ES-I3 (cell line): ENCODE data around the gene PDLIM5.
A peak's percentile ranks its signal among the peaks of the same experiment; 100 is the strongest.

ENCODE experiments used
- H3K36me3 ChIP-seq: 2 replicates; pipeline ENCODE4 v1.6.1; 2013; ENCODE audit warnings: mild to moderate bottlenecking, low read length, control low read depth, moderate library complexity; ENCODE audit not compliant: insufficient read depth
- H3K4me1 ChIP-seq: 2 replicates; pipeline ENCODE4 v1.6.1; 2013; ENCODE audit warnings: mild to moderate bottlenecking, control low read depth, low read length; ENCODE audit not compliant: insufficient read depth
- H3K9ac ChIP-seq: 2 replicates; pipeline ENCODE4 v1.6.1; 2013; ENCODE audit warnings: low read depth, mild to moderate bottlenecking, low read length, moderate library complexity
- H3K9me3 ChIP-seq: 2 replicates; pipeline ENCODE4 v1.6.1; 2013; ENCODE audit warnings: mild to moderate bottlenecking, low read length, moderate library complexity; ENCODE audit not compliant: control insufficient read depth, insufficient read depth

PDLIM5 gene

GRCh38 chr4:94441838-94442237, 9.9 kb upstream of the PDLIM5 start:
- Histone ChIP-seq H3K36me3 (no peaks in the 10 kb centered on the region), H3K4me1 (no peaks in the 10 kb centered on the region), H3K9me3 (no peaks in the 10 kb centered on the region), H3K9ac (no peak overlapping the region)

DNA sequence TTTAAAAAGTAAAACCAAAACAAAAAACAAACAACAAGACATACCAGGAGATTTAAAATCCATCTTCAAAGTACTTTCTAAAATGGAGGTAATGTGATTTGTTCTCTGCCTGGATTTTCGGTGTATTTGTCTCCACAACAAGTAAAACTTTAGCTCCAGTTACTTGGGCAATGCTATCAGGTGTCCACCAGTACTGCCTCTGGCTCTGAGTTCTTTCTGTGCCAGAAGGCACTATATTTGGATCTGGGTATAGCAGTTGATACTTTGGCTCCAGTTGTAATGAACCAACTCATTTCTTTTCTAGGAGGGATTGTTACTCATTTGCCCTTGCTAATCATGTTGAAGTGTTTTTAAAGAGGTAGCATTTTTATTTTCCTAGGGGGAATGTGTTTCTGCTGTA, 9.5 kb upstream of the PDLIM5 start:
- Histone ChIP-seq H3K9me3 (no peaks in the 10 kb centered on the region), H3K36me3 (no peaks in the 10 kb centered on the region), H3K9ac (no peak overlapping the region), H3K4me1 (no peaks in the 10 kb centered on the region)

DNA sequence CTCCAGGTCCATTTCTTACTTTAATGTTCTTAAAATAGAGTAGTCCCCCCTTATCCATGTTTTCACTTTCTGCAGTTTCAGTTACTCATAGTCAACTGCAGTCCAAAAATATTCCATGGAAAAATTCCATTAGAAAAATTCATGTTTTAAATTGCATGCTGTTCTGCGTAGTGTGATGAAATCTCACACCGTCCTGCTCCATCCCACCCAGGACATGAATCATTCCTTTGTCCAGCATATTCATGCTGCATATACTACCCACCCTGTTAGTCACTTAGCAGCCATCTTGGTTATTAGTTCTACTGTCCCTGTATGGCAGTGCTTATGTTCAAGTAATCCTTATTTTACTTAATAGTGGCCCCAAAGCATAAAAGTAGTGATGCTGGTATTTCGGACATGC, 5.4 kb upstream of the PDLIM5 start:
- no peaks in the 10 kb centered on the region for H3K9me3 ChIP-seq
- H3K36me3 ChIP-seq, result no peaks in the 10 kb centered on the region
- no peak overlapping the region for H3K9ac ChIP-seq
- no peaks in the 10 kb centered on the region for H3K4me1 ChIP-seq

GRCh38 chr4:94447754-94448411, 3.9 kb upstream of the PDLIM5 start:
- H3K36me3 ChIP-seq, result no peaks in the 10 kb centered on the region
- H3K9ac ChIP-seq, result no peak overlapping the region
- no peaks in the 10 kb centered on the region for H3K9me3 ChIP-seq
- H3K4me1 ChIP-seq, result no peaks in the 10 kb centered on the region

- Histone ChIP-seq H3K4me1 (peaks cover 4% of the 10 kb centered on the region; the same call in 1 of the 2 replicates), H3K9me3 (no peaks in the 10 kb centered on the region), H3K36me3 (no peaks in the 10 kb centered on the region), H3K9ac (no peak overlapping the region)
Observed at GRCh38 chr4:94448815-94449375, 2.8 kb upstream of the PDLIM5 start.

DNA sequence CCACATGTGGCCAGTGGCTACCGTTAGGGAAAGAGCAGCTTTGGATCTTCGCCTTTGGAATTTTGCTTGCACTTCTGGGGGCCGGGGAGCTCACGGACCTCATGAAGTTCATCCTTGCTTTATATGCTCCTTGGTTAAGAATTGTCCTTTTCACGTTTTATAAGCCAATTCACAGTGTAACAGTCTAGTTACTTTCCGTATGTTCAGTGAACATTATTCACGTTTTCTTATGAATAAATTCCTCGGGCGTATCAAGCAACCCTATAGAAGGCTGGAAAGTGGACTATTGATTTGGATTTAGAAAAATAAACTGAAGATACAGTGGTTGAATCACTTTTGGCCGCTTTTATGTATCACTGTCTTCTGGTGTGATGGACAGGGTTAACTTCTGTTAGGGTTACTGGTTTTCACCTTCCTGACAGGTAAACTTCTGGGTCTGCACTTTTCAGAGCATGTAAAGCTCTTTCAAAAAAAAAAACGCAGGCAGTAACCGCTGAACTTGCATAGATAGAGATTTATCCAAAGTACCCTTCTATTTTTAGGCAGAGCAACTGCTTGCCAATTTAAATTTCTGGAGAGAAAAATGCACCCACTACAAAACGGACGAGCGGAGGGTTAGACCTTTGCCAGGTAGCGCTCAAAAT, 569 bp upstream of the PDLIM5 start:
- Histone ChIP-seq H3K9me3 (no peaks in the 10 kb centered on the region), H3K9ac (peak overlapping the region; percentile 65; the same call in 1 of the 2 replicates), H3K4me1 (peaks cover 4% of the 10 kb centered on the region; the same call in 1 of the 2 replicates), H3K36me3 (no peaks in the 10 kb centered on the region)

- H3K9me3 ChIP-seq, result no peaks in the 10 kb centered on the region
- peaks cover 11% of the 10 kb centered on the region for H3K4me1 ChIP-seq
- peak overlapping the region; percentile 65 for H3K9ac ChIP-seq
- no peaks in the 10 kb centered on the region for H3K36me3 ChIP-seq
Observed at GRCh38 chr4:94452476-94453371, 982 bp downstream of the PDLIM5 start.

DNA sequence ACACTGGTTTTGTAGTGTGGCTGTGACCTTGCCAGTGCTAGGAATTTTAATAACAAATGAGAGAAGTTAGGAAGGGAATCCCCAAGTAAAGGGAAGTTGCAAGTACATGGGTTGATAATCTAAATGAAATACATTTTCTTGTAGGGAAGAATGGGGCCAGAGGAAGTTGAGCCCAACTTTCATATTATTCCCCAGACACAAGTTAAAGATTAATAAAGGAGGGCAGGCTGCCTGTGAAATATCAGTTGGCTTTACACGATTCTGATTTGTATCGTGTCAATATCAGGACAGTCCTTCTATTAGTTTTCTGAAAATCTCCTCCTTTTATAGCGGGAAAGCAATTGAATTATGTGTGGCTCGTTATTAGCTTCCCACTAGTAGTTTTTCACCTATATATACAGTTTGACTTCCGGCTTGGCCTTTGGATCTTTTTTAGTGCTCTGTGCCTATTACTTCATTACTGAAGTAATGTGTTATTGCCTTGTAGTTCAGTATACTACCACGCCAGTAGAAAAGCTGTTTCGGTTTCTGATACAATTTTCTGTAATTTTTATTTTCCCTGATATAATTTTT, 1.7 kb downstream of the PDLIM5 start:
- peak overlapping the region; percentile 65; the same call in 1 of the 2 replicates for H3K9ac ChIP-seq
- H3K9me3 ChIP-seq, result no peaks in the 10 kb centered on the region
- H3K36me3 ChIP-seq, result no peaks in the 10 kb centered on the region
- peaks cover 19% of the 10 kb centered on the region for H3K4me1 ChIP-seq

GRCh38 chr4:94454405-94454804, 2.7 kb downstream of the PDLIM5 start:
- Histone ChIP-seq H3K9me3 (no peaks in the 10 kb centered on the region), H3K36me3 (no peaks in the 10 kb centered on the region), H3K9ac (no peak overlapping the region), H3K4me1 (peaks cover 28% of the 10 kb centered on the region)

- no peaks in the 10 kb centered on the region for H3K9me3 ChIP-seq
- no peaks in the 10 kb centered on the region for H3K36me3 ChIP-seq
- no peak overlapping the region for H3K9ac ChIP-seq
- H3K4me1 ChIP-seq, result peaks cover 35% of the 10 kb centered on the region
Observed at GRCh38 chr4:94455081-94455480, 3.3 kb downstream of the PDLIM5 start.

DNA sequence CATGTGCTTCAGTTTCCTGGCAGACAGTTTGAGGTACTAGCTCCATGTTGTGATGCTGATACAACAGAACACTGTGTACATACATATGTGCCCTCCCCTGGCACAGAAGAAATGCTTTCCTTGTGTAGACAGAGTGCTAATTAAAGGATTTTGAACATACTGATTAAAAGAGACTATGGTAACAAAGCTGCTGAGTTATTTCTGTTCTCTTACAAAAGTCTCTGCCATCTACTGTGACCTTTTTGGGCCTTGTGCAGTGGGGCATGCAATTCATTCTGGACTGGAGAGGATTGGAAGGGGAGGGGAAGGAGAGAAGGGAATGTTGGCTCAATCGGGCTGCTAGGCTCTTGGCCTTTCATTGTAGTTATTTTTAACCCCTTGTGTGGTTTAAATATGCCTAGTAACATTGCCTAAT, 6.0 kb downstream of the PDLIM5 start:
- Histone ChIP-seq H3K9ac (no peak overlapping the region), H3K4me1 (peaks cover 46% of the 10 kb centered on the region)

GRCh38 chr4:94458682-94459081, 6.9 kb downstream of the PDLIM5 start:
- Histone ChIP-seq H3K4me1 (peaks cover 41% of the 10 kb centered on the region), H3K9me3 (no peaks in the 10 kb centered on the region), H3K9ac (no peak overlapping the region), H3K36me3 (no peaks in the 10 kb centered on the region)

More for the DNA sequence above, 6.0 kb downstream of the PDLIM5 start:
- Histone ChIP-seq H3K36me3 (no peaks in the 10 kb centered on the region), H3K9me3 (no peaks in the 10 kb centered on the region)

- no peaks in the 10 kb centered on the region for H3K9me3 ChIP-seq
- H3K4me1 ChIP-seq, result peaks cover 41% of the 10 kb centered on the region
- H3K9ac ChIP-seq, result no peak overlapping the region
- H3K36me3 ChIP-seq, result no peaks in the 10 kb centered on the region
Observed at GRCh38 chr4:94459462-94460161, 7.9 kb downstream of the PDLIM5 start.
